GM21360 (cell line): ENCODE measurements around the gene FAM227B.
"Not testable (repeated sequence)": the region's sequence is repeated elsewhere in the genome, so short reads cannot be mapped to it uniquely, and the experiment has no call there.

ENCODE experiments used
- ATAC-seq: cut with Tn5 transposase; IDR thresholded peaks from one replicate; pipeline ENCODE4 v1.9.1; 2021; ENCODE audit warnings: mild to moderate bottlenecking, moderate library complexity; ENCODE audit not compliant: unreplicated experiment

The FAM227B gene

GRCh38 chr15:49383266-49383665 lies 237.4 kb downstream of the FAM227B start:
- no peak for ATAC-seq

GRCh38 chr15:49382394-49382793 lies 238.2 kb downstream of the FAM227B start:
- no peak for ATAC-seq

DNA sequence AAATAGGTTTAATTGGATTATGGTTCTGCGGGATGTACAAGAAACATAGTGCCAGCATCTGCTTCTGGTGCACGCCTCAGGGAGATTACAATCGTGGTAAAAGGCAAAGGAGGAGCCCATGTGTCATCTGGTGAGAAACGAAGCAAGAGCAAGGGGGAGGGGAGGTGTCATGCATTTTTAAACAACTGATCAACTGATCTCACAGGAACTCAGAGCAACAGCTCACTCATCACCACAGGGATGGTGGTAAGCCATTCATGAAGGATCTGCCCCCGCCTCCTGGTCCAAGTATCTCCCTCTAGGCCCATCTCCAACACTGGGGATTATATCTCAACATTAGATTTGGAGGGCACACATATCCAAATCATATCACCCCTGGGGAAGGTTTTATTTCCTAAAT lies 239.7 kb downstream of the FAM227B start:
- no peak for ATAC-seq

DNA sequence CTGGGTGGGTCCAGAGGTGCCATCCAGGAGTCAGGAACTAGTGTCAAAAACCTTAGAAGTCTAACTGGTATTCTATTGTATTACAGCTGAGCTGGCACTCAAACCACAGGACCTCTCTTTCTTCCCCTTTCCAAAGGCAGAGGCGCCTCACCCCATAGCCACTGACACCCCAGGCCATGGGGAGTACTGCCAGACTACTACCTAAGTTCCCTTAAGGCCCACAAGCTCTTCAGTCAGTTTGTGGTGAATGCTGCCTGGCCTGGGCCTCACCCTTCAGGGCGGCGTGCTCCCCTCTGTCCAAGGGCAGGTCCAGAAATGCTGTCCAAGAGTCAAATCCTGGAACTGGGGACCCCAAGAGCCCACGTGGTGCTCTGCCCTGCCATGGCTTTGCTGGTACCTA lies 240.6 kb downstream of the FAM227B start:
- ATAC-seq, result no peak

DNA sequence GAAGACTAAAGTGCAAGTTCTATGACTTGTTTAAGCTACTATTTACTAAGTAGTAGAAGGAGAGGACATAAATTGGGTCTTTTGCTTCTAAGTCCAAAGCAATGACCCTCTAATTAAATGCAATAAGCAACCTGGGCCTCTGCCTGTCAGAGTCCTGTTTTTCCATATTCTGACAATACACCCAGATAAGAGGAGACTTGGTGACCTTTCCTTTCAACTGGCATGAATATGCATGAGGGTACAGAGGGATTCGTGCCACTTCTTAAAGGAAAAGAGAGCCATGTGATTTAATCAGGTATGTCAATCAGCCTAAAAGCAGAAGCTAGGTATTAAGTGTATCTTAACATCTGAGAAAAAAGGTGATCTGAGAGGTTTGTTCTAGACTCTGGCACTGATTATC lies 248.3 kb downstream of the FAM227B start:
- no peak for ATAC-seq

DNA sequence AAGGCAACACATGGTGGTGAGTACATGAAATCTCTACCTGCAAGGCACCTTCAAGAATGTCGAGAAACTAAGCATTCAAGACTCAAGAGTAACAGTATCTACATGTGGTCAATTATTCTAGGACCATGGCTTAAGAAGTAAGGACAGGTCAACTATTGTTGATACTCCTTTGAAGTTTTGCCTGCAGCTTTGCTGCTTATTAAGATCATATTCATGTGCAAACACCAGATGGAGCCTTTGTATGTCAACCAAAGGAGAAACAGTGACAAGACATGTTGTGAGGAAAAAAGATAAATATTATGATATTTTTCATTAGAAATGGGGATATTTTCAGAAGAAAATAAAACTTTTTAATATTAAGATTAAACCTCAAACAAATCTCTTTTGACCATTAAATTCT lies 249.8 kb downstream of the FAM227B start:
- no peak for ATAC-seq

DNA sequence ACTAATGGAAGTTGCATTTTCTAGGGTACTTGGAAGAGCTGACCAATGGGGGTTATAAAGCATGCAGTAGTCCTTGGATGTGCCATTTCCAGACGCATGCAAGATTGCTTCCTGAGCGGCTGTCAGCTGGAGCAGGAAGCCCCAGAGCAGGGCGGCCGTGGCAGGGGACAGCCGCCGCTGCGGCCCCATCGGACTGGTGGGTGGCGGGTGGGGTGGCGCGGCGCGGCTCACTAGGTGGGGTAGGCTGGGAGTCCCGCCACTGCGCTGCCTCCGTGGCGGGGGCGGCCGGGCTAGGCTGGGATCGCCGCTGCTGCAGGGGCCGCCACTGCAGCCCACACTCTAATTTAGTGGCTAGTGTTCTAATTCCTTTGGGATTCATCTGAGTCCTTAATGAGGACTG lies 254.1 kb downstream of the FAM227B start:
- no peak for ATAC-seq

GRCh38 chr15:49361370-49361769 lies 259.2 kb downstream of the FAM227B start:
- no peak for ATAC-seq

DNA sequence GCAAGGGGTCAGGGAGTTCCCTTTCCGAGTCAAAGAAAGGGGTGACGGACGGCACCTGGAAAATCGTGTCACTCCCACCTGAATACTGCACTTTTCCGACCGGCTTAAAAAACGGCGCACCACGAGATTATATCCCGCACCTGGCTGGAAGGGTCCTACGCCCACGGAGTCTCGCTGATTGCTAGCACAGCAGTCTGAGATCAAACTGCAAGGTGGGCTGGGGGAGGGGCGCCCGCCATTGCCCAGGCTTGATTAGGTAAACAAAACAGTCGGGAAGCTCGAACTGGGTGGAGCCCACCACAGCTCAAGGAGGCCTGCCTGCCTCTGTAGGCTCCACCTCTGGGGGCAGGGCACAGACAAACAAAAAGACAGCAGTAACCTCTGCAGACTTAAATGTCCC lies 266.2 kb downstream of the FAM227B start:
- not testable (repeated sequence) for ATAC-seq

GRCh38 chr15:49343546-49343945 lies 277.1 kb downstream of the FAM227B start:
- ATAC-seq, result no peak

GRCh38 chr15:49339656-49340055 lies 281.0 kb downstream of the FAM227B start:
- ATAC-seq, result no peak

GRCh38 chr15:49331951-49332350 lies 288.7 kb downstream of the FAM227B start:
- ATAC-seq, result no peak

- ATAC-seq, result no peak
Measured at GRCh38 chr15:49331442-49331841, 289.2 kb downstream of the FAM227B start.

DNA sequence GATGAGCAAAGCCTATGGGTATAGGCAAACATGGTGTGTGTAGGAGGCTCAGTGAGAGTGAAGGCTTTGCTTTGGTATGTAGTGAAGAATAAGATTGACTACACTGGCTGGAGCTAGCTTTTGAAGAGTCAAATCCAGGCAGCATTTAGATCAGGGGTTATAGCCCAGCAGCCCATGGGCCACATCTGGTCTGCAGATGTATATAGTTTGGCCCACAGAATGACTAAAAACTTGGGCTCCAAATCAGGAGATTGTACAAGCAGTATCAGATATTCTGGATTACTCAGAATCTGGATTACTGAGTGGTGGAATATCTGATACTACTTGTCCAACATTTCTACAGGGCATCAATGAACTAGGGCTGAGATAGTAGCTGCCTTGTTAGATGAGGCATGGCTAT lies 290.5 kb downstream of the FAM227B start:
- ATAC-seq, result no peak

GRCh38 chr15:49328941-49329340 lies 291.7 kb downstream of the FAM227B start:
- no peak for ATAC-seq

DNA sequence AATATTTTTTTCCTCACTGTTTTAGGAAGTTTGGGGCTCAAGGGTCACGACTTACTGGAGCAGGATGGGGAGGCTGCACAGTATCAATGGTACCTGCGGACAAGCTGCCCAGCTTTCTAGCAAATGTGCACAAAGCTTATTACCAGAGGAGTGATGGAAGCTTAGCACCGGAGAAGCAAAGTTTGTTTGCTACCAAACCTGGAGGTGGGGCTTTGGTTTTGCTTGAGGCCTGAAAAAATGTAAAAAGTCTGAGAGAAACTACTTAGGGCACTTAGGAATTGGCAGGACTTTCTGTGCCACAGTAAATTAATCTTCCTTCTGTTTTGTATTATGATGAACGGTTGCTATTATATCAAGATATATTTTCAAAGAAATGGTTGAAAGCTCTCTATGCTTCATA lies 292.7 kb downstream of the FAM227B start:
- no peak for ATAC-seq

GRCh38 chr15:49323207-49323606 lies 297.4 kb downstream of the FAM227B start:
- ATAC-seq, result no peak

GRCh38 chr15:49320351-49320750 lies 300.3 kb downstream of the FAM227B start:
- no peak for ATAC-seq

DNA sequence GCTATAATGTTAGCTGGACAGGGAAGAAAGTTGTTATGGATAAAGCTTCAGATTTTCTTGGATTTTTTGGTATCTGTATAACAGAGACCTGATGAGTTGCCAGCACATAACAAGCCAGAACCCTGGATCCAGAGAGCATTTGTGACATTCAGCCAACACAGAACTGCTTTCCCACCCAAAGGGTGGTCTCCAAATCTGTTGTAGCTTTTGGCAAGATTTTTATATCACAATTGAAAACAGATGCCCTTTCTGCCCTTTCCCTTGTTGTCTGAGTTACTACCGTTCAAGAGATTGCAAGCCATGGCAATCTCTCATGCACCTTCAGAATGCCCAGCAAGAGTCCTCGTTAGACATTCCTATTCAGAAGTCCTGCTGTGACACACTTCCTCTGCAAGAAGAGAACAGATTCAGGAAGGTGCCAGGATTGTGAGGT lies 305.2 kb downstream of the FAM227B start:
- ATAC-seq, result no peak

DNA sequence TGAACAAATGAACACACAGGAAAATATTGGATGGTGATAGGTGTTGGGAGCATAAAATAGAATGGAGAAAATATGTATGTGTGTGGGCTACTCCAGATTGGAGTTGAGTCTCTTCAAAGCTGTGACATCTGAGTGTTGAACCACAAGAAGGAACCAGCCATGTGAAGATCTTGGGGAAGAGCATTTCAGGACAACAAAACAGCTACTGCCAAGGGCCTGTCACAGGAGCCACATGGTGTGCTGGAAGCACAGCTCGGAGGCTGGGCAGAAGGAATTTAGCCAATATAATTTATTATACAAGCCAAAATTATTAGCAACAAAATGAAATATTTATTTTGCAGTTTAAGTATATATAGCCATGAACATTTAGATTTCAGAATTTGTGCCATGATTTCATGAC lies 305.9 kb downstream of the FAM227B start:
- no peak for ATAC-seq

GRCh38 chr15:49313650-49314049 lies 307.0 kb downstream of the FAM227B start:
- no peak for ATAC-seq

DNA sequence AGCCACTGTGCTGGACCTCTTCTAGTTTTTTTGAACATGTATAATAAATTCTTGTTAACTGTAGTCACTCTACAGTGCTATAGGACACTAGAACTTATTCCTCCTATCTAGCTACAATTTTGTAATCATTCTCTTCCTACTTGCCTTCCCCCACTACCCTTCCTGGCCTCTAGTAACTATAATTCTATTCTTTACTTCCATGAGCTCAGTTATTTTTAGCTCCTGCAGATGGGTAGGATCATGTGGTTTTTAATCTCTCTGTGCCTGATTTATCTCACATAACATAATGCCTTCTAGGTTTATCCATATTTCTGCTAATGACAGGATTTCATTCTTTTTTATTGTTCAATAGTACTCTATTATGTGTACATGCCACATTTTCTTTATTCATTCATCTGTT lies 310.7 kb downstream of the FAM227B start:
- no peak for ATAC-seq

DNA sequence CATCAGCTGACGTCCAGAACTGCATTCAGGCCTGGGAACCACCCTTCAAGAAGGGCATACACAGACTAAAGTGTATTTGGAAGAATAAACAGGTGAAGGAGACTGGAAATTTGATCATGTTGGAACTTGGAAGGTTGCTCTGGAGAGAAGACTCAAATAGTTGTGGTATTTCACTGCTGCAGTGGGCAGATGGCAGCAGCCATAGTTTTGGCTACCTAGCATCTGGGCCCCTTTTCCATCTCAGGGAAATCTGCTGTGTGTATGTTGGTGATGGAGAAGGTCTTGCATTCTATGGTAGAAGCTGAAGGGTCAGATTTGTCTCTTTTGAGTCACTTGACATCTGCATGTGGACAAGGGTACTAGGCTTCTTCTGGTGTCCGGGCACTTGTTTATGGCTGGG lies 311.9 kb downstream of the FAM227B start:
- no peak for ATAC-seq

DNA sequence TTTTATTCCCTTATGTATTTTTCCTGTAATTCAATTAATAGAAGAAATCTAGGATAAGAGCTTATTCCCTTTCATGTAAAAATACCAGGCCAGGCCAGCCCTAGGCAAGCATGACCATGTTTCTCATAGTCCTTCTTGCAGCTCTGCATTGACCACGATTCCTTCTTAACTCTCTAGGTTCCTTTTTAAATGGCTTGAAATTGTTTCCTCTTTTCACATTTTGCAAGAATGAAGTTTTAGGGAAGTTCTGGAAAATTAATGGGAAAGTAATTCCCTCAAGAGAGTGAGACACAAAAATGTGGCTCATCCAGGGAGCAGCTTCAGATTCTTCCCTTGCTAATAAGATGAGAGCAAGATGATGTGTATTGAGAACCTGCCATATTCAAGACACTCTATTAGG lies 314.1 kb downstream of the FAM227B start:
- no peak for ATAC-seq
